CD4-positive, alpha-beta T cell (primary cell): ENCODE results near the gene NCAPD2. TPM values are rescaled to one million over a fixed set of nuclear protein-coding genes. Genes with fewer than 3 reads are reported as not detected.
A peak's percentile ranks its signal among the peaks of the same experiment; 100 is the strongest.

Source experiments
- ATAC-seq: fragments of 200-7000 bp; cut with Tn5 transposase; one replicate; pipeline ENCODE4 v1.10.0; 2022; ENCODE audit warnings: mild to moderate bottlenecking; ENCODE audit not compliant: poor library complexity
- CTCF ChIA-PET: fragments of 350-600 bp; sonication (Branson Sonifier 250); formaldehyde crosslinking; loops from one replicate; lab custom pipeline; 2021; ENCODE audit warnings: antibody characterized with exemption, inconsistent platforms; lab: Charles Lee
- POLR2A ChIA-PET: fragments of 350-600 bp; sonication (Branson Sonifier 250); formaldehyde crosslinking; loops from one replicate; lab custom pipeline; 2021; ENCODE audit warnings: antibody characterized with exemption, inconsistent platforms; lab: Charles Lee
- DNase-seq, 14 experiments: peaks; one replicate each; pipeline ENCODE4 v3.0.0-alpha.2; 2013 to 2020; ENCODE audit warnings: mixed read lengths in 2 of 14
- H3K27ac ChIP-seq, 2 donors: one replicate each; pipeline versions ENCODE4 v1.5.1 to v1.7.0; 2013; ENCODE audit warnings: low read length in 2 of 2, low read depth in 1 of 2, mild to moderate bottlenecking in 1 of 2
- H3K27me3 ChIP-seq, 2 experiments: 1 replicate in 1 of 2; 2 replicates in 1 of 2; pipeline versions ENCODE4 v1.6.1 to v1.7.0; 2013; ENCODE audit warnings: low read length in 2 of 2, control low read depth in 1 of 2, mild to moderate bottlenecking in 1 of 2, moderate library complexity in 1 of 2; ENCODE audit not compliant: insufficient read depth in 2 of 2, control insufficient read depth in 1 of 2
- H3K36me3 ChIP-seq: one replicate; pipeline ENCODE4 v1.6.1; 2013; ENCODE audit warnings: low read length, control low read depth; ENCODE audit not compliant: insufficient read depth
- H3K4me1 ChIP-seq: one replicate; pipeline ENCODE4 v1.6.1; 2013; ENCODE audit warnings: low read length, control low read depth; ENCODE audit not compliant: insufficient read depth
- H3K4me3 ChIP-seq: one replicate; pipeline ENCODE4 v1.5.1; 2013; ENCODE audit warnings: mild to moderate bottlenecking, low read length, moderate library complexity
- H3K9me3 ChIP-seq, 2 experiments: 1 replicate in 1 of 2; 2 replicates in 1 of 2; pipeline versions ENCODE4 v1.6.1 to v1.7.0; 2013; ENCODE audit warnings: low read length in 2 of 2, mild to moderate bottlenecking in 2 of 2, control low read depth in 1 of 2, moderate library complexity in 1 of 2; ENCODE audit not compliant: control insufficient read depth in 1 of 2, insufficient read depth in 1 of 2
- H3K27ac Mint-ChIP-seq: one replicate; pipeline ENCODE4 v1.8.0; 2020; ENCODE audit warnings: mixed read lengths
- H3K27me3 Mint-ChIP-seq: one replicate; pipeline ENCODE4 v1.8.0; 2021; ENCODE audit warnings: mixed read lengths
- H3K36me3 Mint-ChIP-seq: one replicate; pipeline ENCODE4 v1.8.0; 2021; ENCODE audit warnings: low read depth, mixed read lengths
- H3K4me1 Mint-ChIP-seq: one replicate; pipeline ENCODE4 v1.8.0; 2021; ENCODE audit warnings: low read depth, mixed read lengths
- H3K4me3 Mint-ChIP-seq: one replicate; pipeline ENCODE4 v1.8.0; 2020; ENCODE audit warnings: mild to moderate bottlenecking, mixed read lengths
- H3K9me3 Mint-ChIP-seq: one replicate; pipeline ENCODE4 v1.8.0; 2020; ENCODE audit warnings: mixed read lengths
- CTCF ChIP-seq: fragments of 200-600 bp; IDR thresholded peaks from one replicate; pipeline ENCODE4 v1.8.0; 2022; ENCODE audit warnings: antibody characterized with exemption, mild to moderate bottlenecking
- intact Hi-C, 2 experiments: fragments of 100-400 bp; cut with DNase I in 1 of 2; cut with micrococcal nuclease in 1 of 2; formaldehyde crosslinking; loops; one replicate each; pipeline versions ENCODE4 v1.15.1 to v1.9.0; 2023 to 2025; cut with DNase I, micrococcal nuclease
- total RNA-seq, 174 experiments: library from RNA in 2 of 174; stranded (reverse) in 2 of 174; gene quantifications; one replicate each; pipeline ENCODE4 v1.2.3 and lab custom pipeline; 2021 to 2026

Gene NCAPD2
- total RNA-seq, 2 experiments from 2014 or later, result 13.7 to 14.9 TPM

- Mint-ChIP-seq H3K4me1 (peaks cover 53% of the 10 kb centered on the region), H3K9me3 (no peaks in the 10 kb centered on the region), H3K27me3 (no peaks in the 10 kb centered on the region), H3K36me3 (peaks cover 87% of the 10 kb centered on the region), H3K4me3 (peak overlapping the region; percentile 96), H3K27ac (peak overlapping the region; percentile 90)
- no peak for DNase-seq
- ChIA-PET CTCF (interaction anchor here (1.4 kb wide), 1 partner anchor 72 kb away, joined by 3 read pairs; no protein-coding TSS in a partner anchor), POLR2A (interaction anchor here (0.7 to 6.5 kb wide), 12 partner anchors 18 to 259 kb away, joined by 3 to 58 read pairs (median 14); partner anchors contain the start of genes CD27, MRPL51, TAPBPL and VAMP1)
- no peak for TF ChIP-seq CTCF
- peak overlapping the region; percentile 88 for H3K4me3 ChIP-seq
- intact Hi-C loops, result no loop called here
- no peak for ATAC-seq
- no peaks in the 10 kb centered on the region for H3K27me3 ChIP-seq
- H3K4me1 ChIP-seq, result peaks cover 62% of the 10 kb centered on the region
- H3K27ac ChIP-seq, result peak overlapping the region; percentile 91 to 93
- H3K36me3 ChIP-seq, result peaks cover 58% of the 10 kb centered on the region
- H3K9me3 ChIP-seq, result peaks cover 0 to 4% of the 10 kb centered on the region in 2 experiments
Measured at GRCh38 chr12:6533653-6533922, 39.7 kb downstream of the NCAPD2 start.

- Histone ChIP-seq H3K9me3 (peaks cover 0 to 4% of the 10 kb centered on the region in 2 experiments), H3K36me3 (peaks cover 56% of the 10 kb centered on the region), H3K27ac (peak within 1 kb of the TSS; percentile 91 to 93), H3K27me3 (no peaks in the 10 kb centered on the region), H3K4me1 (peaks cover 64% of the 10 kb centered on the region), H3K4me3 (peak within 1 kb of the TSS; percentile 88)
- Mint-ChIP-seq H3K27me3 (no peaks in the 10 kb centered on the region), H3K9me3 (no peaks in the 10 kb centered on the region), H3K4me1 (peaks cover 53% of the 10 kb centered on the region), H3K4me3 (peak within 1 kb of the TSS; percentile 96), H3K27ac (peak within 1 kb of the TSS; percentile 90), H3K36me3 (peaks cover 84% of the 10 kb centered on the region)
- DNase-seq (peak in 12 of 14 experiments; percentile 69 to 93 (median 81)), ATAC-seq (peak; percentile 6)
- ChIA-PET CTCF (interaction anchor here (0.9 to 1.4 kb wide), 3 partner anchors 20 to 211 kb away, joined by 3 read pairs; no protein-coding TSS in a partner anchor), POLR2A (interaction anchor here (0.7 to 6.5 kb wide), 19 partner anchors 18 to 425 kb away, joined by 3 to 58 read pairs (median 6); partner anchors contain the start of genes C12orf57, CD27, COPS7A and MRPL51)
- intact Hi-C loops, result loop anchor here (1.0 to 2.0 kb wide), 4 partner anchors 40 to 193 kb away; partner anchors contain the start of genes MRPL51 (in 1 of the 2), NCAPD2 (in 1 of the 2) and VAMP1 (in 1 of the 2)
- no peak for TF ChIP-seq CTCF
Measured at GRCh38 chr12:6533923-6534694, 40.2 kb downstream of the NCAPD2 start, which contains the start of gene GAPDH. Gene GAPDH, plus strand, starts transcription at chr12:6534517. Its CDS starts 316 bp downstream, at chr12:6534833.

GRCh38 chr12:6534695-6534944 lies 40.7 kb downstream of the NCAPD2 start:
- H3K27ac ChIP-seq, result peak overlapping the region; percentile 91 to 93
- peaks cover 58% of the 10 kb centered on the region for H3K4me1 Mint-ChIP-seq
- no peak for TF ChIP-seq CTCF
- H3K9me3 ChIP-seq, result peaks cover 0 to 4% of the 10 kb centered on the region in 2 experiments
- H3K27me3 Mint-ChIP-seq, result no peaks in the 10 kb centered on the region
- POLR2A ChIA-PET, result interaction anchor here (1.0 to 6.5 kb wide), 20 partner anchors 24 to 424 kb away, joined by 3 to 58 read pairs (median 6); partner anchors contain the start of genes C12orf57, CD27, COPS7A and MRPL51
- H3K4me3 Mint-ChIP-seq, result peak overlapping the region; percentile 96
- H3K4me1 ChIP-seq, result peaks cover 69% of the 10 kb centered on the region
- CTCF ChIA-PET, result interaction anchor here (0.9 to 4.5 kb wide), 6 partner anchors 19 to 211 kb away, joined by 3 to 31 read pairs (median 3); partner anchors contain the start of gene VAMP1
- DNase-seq (peak in 4 of 14 experiments; percentile 69 to 85 (median 78)), ATAC-seq (peak; percentile 52)
- H3K27me3 ChIP-seq, result no peaks in the 10 kb centered on the region
- intact Hi-C loops, result loop anchor here (1.0 to 2.0 kb wide), 4 partner anchors 40 to 194 kb away; partner anchors contain the start of genes MRPL51 (in 1 of the 2), NCAPD2 (in 1 of the 2) and VAMP1 (in 1 of the 2)
- no peaks in the 10 kb centered on the region for H3K9me3 Mint-ChIP-seq
- peaks cover 51% of the 10 kb centered on the region for H3K36me3 ChIP-seq
- H3K36me3 Mint-ChIP-seq, result peaks cover 84% of the 10 kb centered on the region
- H3K27ac Mint-ChIP-seq, result peak overlapping the region; percentile 90
- peak overlapping the region; percentile 88 for H3K4me3 ChIP-seq
